Panc1 (cell line): ENCODE data around the gene HBG2. TPM values are rescaled to one million over a fixed set of nuclear protein-coding genes. Genes with fewer than 3 reads are reported as not detected.

Experiments
- ATAC-seq: fragments of 200-7000 bp; cut with Tn5 transposase; 2 replicates; pipeline ENCODE4 v1.9.1; 2020; ENCODE audit warnings: mild to moderate bottlenecking, moderate library complexity
- BruUV-seq: library from RNA; stranded (reverse); fragments of 400-500 nt; replicated peaks from 2 replicates; lab custom pipeline; 2021; lab: Mats Ljungman, UMichigan
- CTCF ChIA-PET: fragments of 300-600 bp; sonication (Branson Sonifier 250); formaldehyde crosslinking; loops from one replicate; lab custom pipeline; 2022; ENCODE audit warnings: antibody characterized with exemption; lab: Charles Lee
- POLR2A ChIA-PET: fragments of 300-600 bp; sonication (Branson Sonifier 250); formaldehyde crosslinking; loops from one replicate; lab custom pipeline; 2022; ENCODE audit warnings: antibody characterized with exemption; lab: Charles Lee
- DNase-seq: peaks from one replicate; pipeline ENCODE4 v3.0.0-alpha.2; 2010; ENCODE audit warnings: low read depth, low spot score
- H3K27ac ChIP-seq: 2 replicates; pipeline ENCODE4 v1.5.1; 2011; ENCODE audit warnings: mild to moderate bottlenecking, low read length, inconsistent platforms
- H3K27me3 ChIP-seq: fragments of 200-500 bp; sonication (Bioruptor generic); 2 replicates; pipeline ENCODE4 v1.6.0; 2014; ENCODE audit warnings: low read length, inconsistent platforms; ENCODE audit not compliant: control insufficient read depth, insufficient read depth
- H3K36me3 ChIP-seq: fragments of 200-500 bp; sonication (Bioruptor generic); 2 replicates; pipeline ENCODE4 v1.5.1; 2014; ENCODE audit warnings: inconsistent platforms, mild to moderate bottlenecking, low read length, moderate library complexity; ENCODE audit not compliant: control insufficient read depth, insufficient read depth
- H3K4me1 ChIP-seq: 2 replicates; pipeline ENCODE4 v1.5.1; 2011; ENCODE audit warnings: inconsistent platforms, mild to moderate bottlenecking, low read length, moderate library complexity; ENCODE audit not compliant: control insufficient read depth, insufficient read depth
- H3K4me3 ChIP-seq, 2 experiments: 2 replicates each; pipeline ENCODE4 v1.5.1; 2011 to 2012; ENCODE audit warnings: low read depth in 2 of 2, low read length in 2 of 2, mild to moderate bottlenecking in 2 of 2, inconsistent platforms in 1 of 2, moderate library complexity in 1 of 2
- H3K9me3 ChIP-seq: fragments of 200-500 bp; sonication (Bioruptor generic); 2 replicates; pipeline ENCODE4 v1.5.1; 2014; ENCODE audit warnings: low read depth, mild to moderate bottlenecking, inconsistent platforms, low read length, moderate library complexity; ENCODE audit not compliant: control insufficient read depth, insufficient read depth
- CTCF ChIP-seq: fragments of 450-650 bp; IDR thresholded peaks from 2 replicates; pipeline ENCODE4 v1.5.1; 2017; ENCODE audit warnings: mild to moderate bottlenecking
- POLR2AphosphoS5 ChIP-seq: IDR thresholded peaks from 2 replicates; pipeline ENCODE4 v1.6.1; 2012; ENCODE audit warnings: mild to moderate bottlenecking, low read depth, low read length, moderate library complexity
- REST ChIP-seq, 2 experiments: IDR thresholded peaks; 2 replicates each; pipeline ENCODE4 v1.6.1; 2011 to 2012; ENCODE audit warnings: low read depth in 2 of 2, control low read depth in 1 of 2, low read length in 1 of 2, mild to moderate bottlenecking in 1 of 2, moderate library complexity in 1 of 2; ENCODE audit not compliant: insufficient read depth in 1 of 2
- SIN3A ChIP-seq: IDR thresholded peaks from 2 replicates; pipeline ENCODE4 v1.6.1; 2012; ENCODE audit warnings: low read depth, mild to moderate bottlenecking, low read length, moderate library complexity, borderline replicate concordance; ENCODE audit not compliant: insufficient read depth
- TCF7L2 ChIP-seq: IDR thresholded peaks from 2 replicates; pipeline ENCODE4 v1.6.1; 2011; ENCODE audit warnings: mild to moderate bottlenecking, low read depth, low read length, inconsistent platforms
- in situ Hi-C: cut with HindIII; loops from 2 replicates; pipeline ENCODE4 v1.10.0; 2016; ENCODE audit warnings: low sequenced_read_pairs, low pct_unique_long_range_greater_than_20kb
- intact Hi-C: fragments of 100-400 bp; cut with micrococcal nuclease; formaldehyde crosslinking; loops from one replicate; pipeline ENCODE4 v1.10.0; 2022; ENCODE audit not compliant: unreplicated experiment
- total RNA-seq: library from RNA; stranded (reverse); gene quantifications from one replicate; pipeline ENCODE4 v1.2.1, GENCODE V29; 2021; ENCODE audit not compliant: unreplicated experiment

The HBG2 gene
- total RNA-seq, 1 experiment from 2014 or later = 6.5 TPM

- Histone ChIP-seq H3K36me3 (no peaks in the 10 kb centered on the region), H3K27ac (no peak overlapping the region), H3K9me3 (no peaks in the 10 kb centered on the region), H3K4me1 (peaks cover 7% of the 10 kb centered on the region; the same call in 1 of the 2 replicates), H3K4me3 (no peak overlapping the region), H3K27me3 (no peaks in the 10 kb centered on the region)
- no TSS peak for BruUV-seq
- TF ChIP-seq CTCF (no peak), REST (IDR thresholded peaks at IDR 0.05; ENCODE audit: insufficient read depth in 1 of 2, low read depth in 2 of 2, low read length in 1 of 2) (no peak), TCF7L2 (no peak)
- intact Hi-C loops (loop anchor here (10.0 kb wide), 1 partner anchor 1100 kb away; no protein-coding TSS in a partner anchor), in situ Hi-C loops (no loop called here)
- ATAC-seq (no peak), DNase-seq (no peak)
- ChIA-PET POLR2A (interaction anchor here (0.5 kb wide), 1 partner anchor 141 kb away, joined by 3 read pairs; no protein-coding TSS in a partner anchor), CTCF (no interaction called here)
Observed at GRCh38 chr11:5284637-5285036, 30.1 kb upstream of the HBG2 start.

GRCh38 chr11:5283882-5284281 is 29.3 kb upstream of the HBG2 start:
- no peak overlapping the region for H3K4me3 ChIP-seq
- H3K36me3 ChIP-seq = no peaks in the 10 kb centered on the region
- DNase-seq = no peak
- in situ Hi-C loops = no loop called here
- no peak overlapping the region for H3K27ac ChIP-seq
- peaks cover 7% of the 10 kb centered on the region; the same call in 1 of the 2 replicates for H3K4me1 ChIP-seq
- POLR2A ChIA-PET = interaction anchor here (0.5 kb wide), 1 partner anchor 140 kb away, joined by 3 read pairs; no protein-coding TSS in a partner anchor
- H3K27me3 ChIP-seq = no peaks in the 10 kb centered on the region
- intact Hi-C loops = loop anchor here (10.0 kb wide), 1 partner anchor 1099 kb away; no protein-coding TSS in a partner anchor
- BruUV-seq = no TSS peak
- TF ChIP-seq TCF7L2 (no peak), SIN3A (no peak), POLR2AphosphoS5 (no peak), REST (IDR thresholded peaks at IDR 0.05; ENCODE audit: insufficient read depth in 1 of 2, low read depth in 2 of 2, low read length in 1 of 2) (no peak), CTCF (no peak)
- CTCF ChIA-PET = no interaction called here
- no peaks in the 10 kb centered on the region for H3K9me3 ChIP-seq
- no peak for ATAC-seq
